Neuronal stem cell (in vitro differentiated cells): Measurements from ENCODE around the gene PIP5KL1.

Experiments
- DNase-seq: peaks from one replicate; pipeline ENCODE4 v3.0.0-alpha.2; 2013; ENCODE audit warnings: low spot score
- H2AFZ ChIP-seq: one replicate; pipeline ENCODE4 v1.6.1; 2013; ENCODE audit warnings: mild to moderate bottlenecking, low read length, inconsistent platforms
- H2AK5ac ChIP-seq: 2 replicates; pipeline ENCODE4 v1.6.1; 2013; ENCODE audit warnings: low read depth, mild to moderate bottlenecking, inconsistent platforms, low read length, moderate library complexity, mixed read lengths
- H2BK120ac ChIP-seq: 2 replicates; pipeline ENCODE4 v1.6.1; 2013; ENCODE audit warnings: low read depth, mild to moderate bottlenecking, inconsistent platforms, low read length, moderate library complexity, mixed read lengths
- H2BK12ac ChIP-seq: one replicate; pipeline ENCODE4 v1.6.1; 2013; ENCODE audit warnings: low read length, inconsistent platforms
- H2BK15ac ChIP-seq: 2 replicates; pipeline ENCODE4 v1.6.1; 2013; ENCODE audit warnings: mild to moderate bottlenecking, low read length, inconsistent platforms, mixed read lengths
- H2BK5ac ChIP-seq: one replicate; pipeline ENCODE4 v1.6.1; 2013; ENCODE audit warnings: inconsistent platforms, mild to moderate bottlenecking, low read length, moderate library complexity
- H3K14ac ChIP-seq: one replicate; pipeline ENCODE4 v1.6.1; 2013; ENCODE audit warnings: low read length, inconsistent platforms
- H3K18ac ChIP-seq: 2 replicates; pipeline ENCODE4 v1.6.1; 2013; ENCODE audit warnings: low read length, inconsistent platforms
- H3K23ac ChIP-seq: 2 replicates; pipeline ENCODE4 v1.6.1; 2013; ENCODE audit warnings: low read depth, mild to moderate bottlenecking, mixed read lengths, low read length, inconsistent platforms; ENCODE audit not compliant: poor library complexity
- H3K27ac ChIP-seq: replicated peaks from 3 replicates; pipeline ENCODE4 v1.5.1; 2013; ENCODE audit warnings: low read length, inconsistent platforms
- H3K27me3 ChIP-seq, 3 experiments: 2 replicates each; pipeline ENCODE4 v1.6.1; 2013; ENCODE audit warnings: low read length in 3 of 3, mild to moderate bottlenecking in 2 of 3, inconsistent platforms in 1 of 3, low read depth in 1 of 3, mixed read lengths in 1 of 3, moderate library complexity in 1 of 3; ENCODE audit not compliant: control insufficient read depth in 3 of 3, insufficient read depth in 3 of 3
- H3K36me3 ChIP-seq, 2 donors: replicated peaks in 1 of 2; 2 replicates each; pipeline ENCODE4 v1.6.1; 2013; ENCODE audit warnings: low read length in 2 of 2; ENCODE audit not compliant: control insufficient read depth in 2 of 2, insufficient read depth in 2 of 2
- H3K4ac ChIP-seq: 2 replicates; pipeline ENCODE4 v1.6.1; 2013; ENCODE audit warnings: inconsistent platforms, mild to moderate bottlenecking, low read length, moderate library complexity
- H3K4me1 ChIP-seq, 2 donors: 1 replicate in 1 of 2; 2 replicates in 1 of 2; pipeline ENCODE4 v1.6.1; 2013; ENCODE audit warnings: low read length in 2 of 2, low read depth in 1 of 2; ENCODE audit not compliant: control insufficient read depth in 2 of 2, insufficient read depth in 1 of 2
- H3K4me2 ChIP-seq: one replicate; pipeline ENCODE4 v1.6.1; 2013; ENCODE audit warnings: mild to moderate bottlenecking, low read length, inconsistent platforms; ENCODE audit not compliant: insufficient read depth, poor library complexity, severe bottlenecking
- H3K4me3 ChIP-seq, 2 donors: 2 replicates each; pipeline ENCODE4 v1.5.1; 2013; ENCODE audit warnings: low read length in 2 of 2, mild to moderate bottlenecking in 2 of 2, inconsistent platforms in 1 of 2, moderate library complexity in 1 of 2
- H3K79me1 ChIP-seq: one replicate; pipeline ENCODE4 v1.6.1; 2013; ENCODE audit warnings: low read depth, mild to moderate bottlenecking, inconsistent platforms, low read length, moderate library complexity
- H3K9ac ChIP-seq: one replicate; pipeline ENCODE4 v1.6.1; 2013; ENCODE audit warnings: mild to moderate bottlenecking, low read depth, low read length, inconsistent platforms; ENCODE audit not compliant: poor library complexity
- H3K9me3 ChIP-seq, 2 donors: replicated peaks in 1 of 2; 2 replicates each; pipeline versions ENCODE3 to v1.6.1; 2013; ENCODE audit warnings: low read length in 2 of 2, mild to moderate bottlenecking in 2 of 2, inconsistent platforms in 1 of 2, low read depth in 1 of 2, mixed read lengths in 1 of 2, moderate library complexity in 1 of 2; ENCODE audit not compliant: control insufficient read depth in 2 of 2, insufficient read depth in 1 of 2
- H4K8ac ChIP-seq: one replicate; pipeline ENCODE4 v1.6.1; 2013; ENCODE audit warnings: low read depth, mild to moderate bottlenecking, inconsistent platforms, low read length, moderate library complexity
- H4K91ac ChIP-seq: one replicate; pipeline ENCODE4 v1.6.1; 2013; ENCODE audit warnings: low read length, low read depth, mild to moderate bottlenecking, inconsistent platforms; ENCODE audit not compliant: poor library complexity
- WGBS, 2 donors: extraction: QIAGEN DNeasy Blood & Tissue Kit; methylation state at CpG; one replicate each; pipeline ENCODE4 v1.1.7; 2013; ENCODE audit warnings: missing lambda C conversion rate in 2 of 2, mixed read lengths in 1 of 2; ENCODE audit not compliant: insufficient read length in 2 of 2, insufficient replicate concordance in 1 of 2; ENCODE audit errors: extremely low coverage in 2 of 2; 5-methylcytosine and 5-hydroxymethylcytosine counted together

Gene PIP5KL1

DNA sequence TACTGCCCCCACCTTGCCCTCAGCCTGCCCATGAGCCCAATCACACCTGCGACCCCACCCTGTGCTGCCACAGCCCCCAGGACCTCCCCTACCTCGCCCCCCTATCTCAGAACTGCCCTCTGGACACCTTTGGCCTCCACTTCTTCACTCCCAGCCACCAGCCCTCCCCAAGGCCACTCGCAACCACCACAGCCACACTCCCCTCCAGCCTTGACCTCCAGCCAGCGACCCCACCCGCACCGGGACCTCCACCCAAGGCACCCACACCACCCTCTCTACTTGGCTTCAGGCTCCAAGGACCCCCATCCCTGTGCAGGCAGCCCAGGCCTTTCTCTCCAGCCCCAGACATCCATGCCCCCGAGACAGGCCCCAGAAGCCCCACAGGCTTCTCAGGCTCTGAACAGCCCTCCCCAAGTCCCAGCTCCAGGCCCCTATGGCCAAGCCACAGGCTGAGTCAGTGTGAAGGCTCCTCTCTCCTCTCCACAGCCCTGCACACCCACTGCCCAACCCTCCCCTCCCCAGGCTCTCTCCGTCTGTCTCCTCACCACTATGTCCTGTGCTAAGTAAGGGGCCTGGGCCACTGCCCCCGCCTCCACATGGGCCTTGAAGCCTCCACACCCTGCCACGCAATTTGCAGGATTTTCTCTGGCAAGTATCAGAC is 55.1 kb downstream of the PIP5KL1 start:
- no peak for DNase-seq
- peaks cover 15 to 48% of the 10 kb centered on the region in 2 donors for H3K4me1 ChIP-seq
- H3K4me2 ChIP-seq: no peak overlapping the region

DNA sequence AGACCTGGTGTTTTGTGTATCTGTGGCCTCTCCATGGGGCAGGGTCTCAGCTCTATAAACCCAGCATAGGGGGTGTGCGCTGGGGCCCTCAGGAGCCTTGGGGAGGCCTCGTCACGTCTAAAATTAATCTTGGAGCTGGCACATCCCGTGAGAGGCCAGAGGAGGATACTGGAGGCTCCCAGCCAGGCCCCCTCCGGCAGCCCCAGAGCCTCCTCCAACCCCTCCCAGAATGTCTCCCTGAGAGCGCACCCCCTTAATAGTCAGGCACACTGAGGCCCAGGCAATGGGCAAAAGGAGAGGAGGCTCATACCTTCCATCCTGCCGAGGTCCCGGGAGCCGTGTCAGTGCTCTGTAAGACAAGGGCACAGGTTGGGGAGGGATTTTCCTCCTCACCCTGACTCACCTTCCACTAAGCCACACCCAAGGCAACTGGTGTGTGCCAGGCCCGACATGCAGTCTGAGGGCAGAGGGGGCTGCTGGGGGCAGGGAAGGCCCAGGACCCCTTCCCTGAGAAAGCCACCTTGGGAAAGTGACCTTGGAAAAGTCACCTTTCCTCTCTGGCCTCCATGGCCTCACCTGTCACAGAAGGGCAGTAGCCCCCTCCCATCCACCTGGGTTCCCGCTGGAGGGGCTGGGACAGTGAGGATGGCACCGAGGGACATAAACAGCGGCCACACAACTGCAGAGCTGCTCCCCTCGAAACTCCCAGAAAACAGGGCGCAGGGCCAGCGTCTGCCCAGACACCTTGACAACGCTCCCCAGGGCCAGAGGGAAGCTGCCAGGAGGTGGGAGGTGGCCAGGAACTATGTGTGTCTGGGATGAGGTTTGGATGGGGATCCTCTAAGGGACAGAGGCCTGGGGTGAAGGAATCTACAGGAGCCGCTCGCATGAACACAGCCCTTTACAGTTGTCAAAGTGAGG is 56.0 kb downstream of the PIP5KL1 start:
- H3K23ac ChIP-seq: peak overlapping the region; percentile 83
- WGBS, 2 donors: no CpG with 5 or more reads among the region's 19 CpGs
- no peak overlapping the region for H3K14ac ChIP-seq
- no peak for DNase-seq
- H3K27ac ChIP-seq: no peak overlapping the region
- peaks cover 5% of the 10 kb centered on the region for H3K79me1 ChIP-seq
- no peak overlapping the region for H3K9ac ChIP-seq
- H3K4me2 ChIP-seq: no peak overlapping the region
- H3K27me3 ChIP-seq: no peaks in the 10 kb centered on the region
- no peak overlapping the region for H2BK120ac ChIP-seq
- no peaks in the 10 kb centered on the region for H3K36me3 ChIP-seq
- peak overlapping the region; percentile 82 for H2AK5ac ChIP-seq
- H4K91ac ChIP-seq: no peak overlapping the region
- H3K9me3 ChIP-seq: peaks cover 0 to 2% of the 10 kb centered on the region in 2 donors
- peak overlapping the region; percentile 35 for H2BK5ac ChIP-seq
- H4K8ac ChIP-seq: no peak overlapping the region
- no peak overlapping the region for H2AFZ ChIP-seq
- H3K4me1 ChIP-seq: peaks cover 15 to 50% of the 10 kb centered on the region in 2 donors
- H2BK12ac ChIP-seq: no peak overlapping the region
- H3K18ac ChIP-seq: no peak overlapping the region
- H3K4ac ChIP-seq: no peak overlapping the region
- H2BK15ac ChIP-seq: no peak overlapping the region
- H3K4me3 ChIP-seq: no peak overlapping the region

More for the DNA sequence above, 55.1 kb downstream of the PIP5KL1 start:
- H3K27ac ChIP-seq: no peak overlapping the region
- H4K8ac ChIP-seq: peak overlapping the region; percentile 23
- H3K14ac ChIP-seq: peak overlapping the region; percentile 95
- no peak overlapping the region for H3K9ac ChIP-seq
- peak overlapping the region; percentile 37 for H3K4ac ChIP-seq
- peaks cover 5% of the 10 kb centered on the region for H3K79me1 ChIP-seq
- H3K18ac ChIP-seq: peak overlapping the region; percentile 55
- H3K23ac ChIP-seq: peak overlapping the region; percentile 87
- peak overlapping the region; percentile 56 for H2AFZ ChIP-seq
- peak overlapping the region; percentile 81 for H2BK120ac ChIP-seq
- no peak overlapping the region for H4K91ac ChIP-seq
- H2BK15ac ChIP-seq: peak overlapping the region; percentile 86
- no CpG with 5 or more reads among the region's 10 CpGs for WGBS, 2 donors
- H3K27me3 ChIP-seq: no peaks in the 10 kb centered on the region
- peak overlapping the region; percentile 96 for H2AK5ac ChIP-seq
- peak overlapping the region; percentile 35 for H2BK5ac ChIP-seq
- no peak overlapping the region for H3K4me3 ChIP-seq
- peak overlapping the region; percentile 69 for H2BK12ac ChIP-seq
- peaks cover 0 to 2% of the 10 kb centered on the region in 2 donors for H3K9me3 ChIP-seq
- H3K36me3 ChIP-seq: no peaks in the 10 kb centered on the region

DNA sequence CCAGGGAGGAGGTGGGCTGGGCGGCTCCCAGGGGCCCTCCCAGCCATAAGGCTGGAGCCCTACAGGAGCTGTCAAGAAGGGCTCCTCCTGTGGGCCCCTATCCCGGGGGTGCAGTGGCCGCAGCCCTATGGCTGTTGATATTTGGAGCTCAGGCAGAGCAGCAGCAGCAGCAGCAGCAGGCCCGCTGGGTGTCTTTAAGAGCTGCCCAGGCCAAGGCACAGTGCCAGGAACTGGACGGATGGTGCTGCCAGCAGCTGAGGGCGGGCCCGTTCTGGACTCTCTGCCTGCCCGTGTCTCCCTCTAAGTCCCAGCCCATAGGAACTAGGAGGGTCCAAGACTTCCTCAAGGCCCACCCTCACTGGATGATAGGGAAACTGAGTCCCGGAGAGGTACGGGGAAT is 56.7 kb downstream of the PIP5KL1 start:
- H3K4ac ChIP-seq: no peak overlapping the region
- no peak for DNase-seq
- H2AK5ac ChIP-seq: peak overlapping the region; percentile 45
- H2BK15ac ChIP-seq: no peak overlapping the region
- no peak overlapping the region for H3K9ac ChIP-seq
- no CpG with 5 or more reads among the region's 10 CpGs for WGBS, 2 donors
- peaks cover 0 to 2% of the 10 kb centered on the region in 2 donors for H3K9me3 ChIP-seq
- H3K4me1 ChIP-seq: peaks cover 15 to 52% of the 10 kb centered on the region in 2 donors
- no peak overlapping the region for H2BK12ac ChIP-seq
- H3K4me2 ChIP-seq: no peak overlapping the region
- no peak overlapping the region for H4K91ac ChIP-seq
- peaks cover 5% of the 10 kb centered on the region for H3K79me1 ChIP-seq
- no peak overlapping the region for H3K18ac ChIP-seq
- no peak overlapping the region for H3K14ac ChIP-seq
- H3K4me3 ChIP-seq: no peak overlapping the region
- no peaks in the 10 kb centered on the region for H3K36me3 ChIP-seq
- no peaks in the 10 kb centered on the region for H3K27me3 ChIP-seq
- no peak overlapping the region for H4K8ac ChIP-seq
- no peak overlapping the region for H2BK5ac ChIP-seq
- no peak overlapping the region for H2AFZ ChIP-seq
- no peak overlapping the region for H2BK120ac ChIP-seq
- H3K23ac ChIP-seq: no peak overlapping the region
- H3K27ac ChIP-seq: no peak overlapping the region

DNA sequence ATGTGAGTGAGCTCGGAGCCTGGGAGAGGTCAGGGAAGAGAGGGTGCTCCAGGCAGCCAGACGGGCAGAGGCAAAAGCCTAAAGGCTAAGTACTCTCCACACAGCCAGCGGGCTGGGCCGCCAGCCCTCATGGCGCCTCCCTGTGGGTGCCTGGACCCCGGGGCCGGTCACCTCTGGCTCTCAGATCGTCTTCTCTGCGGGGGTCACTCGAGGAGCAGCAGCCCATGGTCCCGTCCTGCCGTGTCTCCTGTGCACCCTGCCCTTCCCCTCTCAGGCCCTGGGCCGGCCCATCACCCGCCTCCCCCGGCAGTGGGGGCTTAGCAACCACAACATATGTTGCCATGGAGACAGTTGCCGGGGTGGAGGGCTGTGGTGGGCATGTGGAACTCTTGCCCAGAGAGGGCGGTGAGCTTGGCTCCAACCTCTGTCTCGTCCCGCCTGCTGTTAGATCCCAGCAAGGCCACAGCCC is 57.3 kb downstream of the PIP5KL1 start:
- Histone ChIP-seq H2AK5ac (peak overlapping the region; percentile 45), H3K9me3 (peaks cover 0 to 2% of the 10 kb centered on the region in 2 donors), H2BK15ac (no peak overlapping the region), H3K4me3 (no peak overlapping the region), H3K18ac (peak overlapping the region; percentile 13), H3K27ac (no peak overlapping the region), H3K27me3 (no peaks in the 10 kb centered on the region), H2BK12ac (no peak overlapping the region), H2AFZ (peak overlapping the region; percentile 69), H3K4ac (no peak overlapping the region), H3K36me3 (no peaks in the 10 kb centered on the region), H2BK5ac (no peak overlapping the region), H3K14ac (no peak overlapping the region), H3K4me2 (no peak overlapping the region), H3K9ac (no peak overlapping the region), H4K91ac (no peak overlapping the region), H4K8ac (peak overlapping the region; percentile 23), H3K23ac (peak overlapping the region; percentile 61), H3K79me1 (peaks cover 5% of the 10 kb centered on the region), H2BK120ac (no peak overlapping the region), H3K4me1 (peaks cover 14 to 52% of the 10 kb centered on the region in 2 donors)
- DNase-seq: no peak
- no CpG with 5 or more reads among the region's 19 CpGs for WGBS, 2 donors
